ENCODE results near the gene TRHDE.
"Not testable (repeated sequence)": the region's sequence is repeated elsewhere in the genome, so short reads cannot be mapped to it uniquely, and the experiment has no call there.

Gene TRHDE

DNA sequence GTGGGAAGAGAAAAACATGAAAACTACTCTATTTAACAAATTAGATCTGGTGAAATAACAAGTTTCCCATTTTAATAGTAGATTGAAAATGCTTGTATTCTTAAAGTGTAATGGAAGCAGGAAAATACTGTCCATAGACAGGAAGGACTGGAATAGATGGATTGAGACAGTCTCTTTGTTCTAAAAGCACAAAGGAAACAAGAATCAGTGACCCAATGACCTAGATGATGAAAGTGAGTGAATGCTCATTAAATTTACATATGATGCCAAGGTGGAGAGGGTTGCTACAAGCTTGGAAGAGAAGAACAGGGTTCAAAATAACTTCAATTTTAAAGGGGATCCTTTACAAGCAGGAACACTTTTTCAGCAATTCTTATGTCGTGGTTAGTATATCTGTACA lies 233.1 kb downstream of the TRHDE start:
- H3K9ac ChIP-seq = no peak overlapping the region

DNA sequence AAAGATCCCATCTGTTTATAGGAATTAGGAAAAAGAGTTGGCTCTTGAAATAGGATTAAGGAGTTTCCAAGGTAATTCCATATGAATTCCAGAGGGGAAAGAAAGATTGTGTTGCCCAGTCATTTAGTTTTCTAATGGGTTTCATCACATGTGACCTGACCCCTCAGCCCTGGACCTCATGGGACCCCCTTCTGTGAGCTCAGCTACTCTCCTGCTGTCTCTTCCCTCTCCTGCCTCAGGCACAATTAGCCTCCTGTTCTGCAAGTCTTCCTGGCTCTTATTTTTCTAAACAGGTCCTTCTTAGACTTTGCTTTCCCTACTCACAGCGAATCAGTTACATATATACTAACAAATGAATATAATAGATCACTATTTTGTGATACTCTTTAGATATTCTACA lies 237.7 kb downstream of the TRHDE start:
- TF ChIP-seq, protein P1, sequence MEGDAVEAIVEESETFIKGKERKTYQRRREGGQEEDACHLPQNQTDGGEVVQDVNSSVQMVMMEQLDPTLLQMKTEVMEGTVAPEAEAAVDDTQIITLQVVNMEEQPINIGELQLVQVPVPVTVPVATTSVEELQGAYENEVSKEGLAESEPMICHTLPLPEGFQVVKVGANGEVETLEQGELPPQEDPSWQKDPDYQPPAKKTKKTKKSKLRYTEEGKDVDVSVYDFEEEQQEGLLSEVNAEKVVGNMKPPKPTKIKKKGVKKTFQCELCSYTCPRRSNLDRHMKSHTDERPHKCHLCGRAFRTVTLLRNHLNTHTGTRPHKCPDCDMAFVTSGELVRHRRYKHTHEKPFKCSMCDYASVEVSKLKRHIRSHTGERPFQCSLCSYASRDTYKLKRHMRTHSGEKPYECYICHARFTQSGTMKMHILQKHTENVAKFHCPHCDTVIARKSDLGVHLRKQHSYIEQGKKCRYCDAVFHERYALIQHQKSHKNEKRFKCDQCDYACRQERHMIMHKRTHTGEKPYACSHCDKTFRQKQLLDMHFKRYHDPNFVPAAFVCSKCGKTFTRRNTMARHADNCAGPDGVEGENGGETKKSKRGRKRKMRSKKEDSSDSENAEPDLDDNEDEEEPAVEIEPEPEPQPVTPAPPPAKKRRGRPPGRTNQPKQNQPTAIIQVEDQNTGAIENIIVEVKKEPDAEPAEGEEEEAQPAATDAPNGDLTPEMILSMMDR (IDR thresholded peaks at IDR 0.05) = no peak
- Histone ChIP-seq H3K36me3 (ENCODE audit: control insufficient read depth, insufficient read depth, low read length) (no peaks in the 10 kb centered on the region), H3K27me3 (ENCODE audit: control insufficient read depth, insufficient read depth, low read length) (no peaks in the 10 kb centered on the region), H3K4me3 (ENCODE audit: low read depth, low read length) (no peak overlapping the region), H3K9me3 (ENCODE audit: control insufficient read depth, low read length) (no peaks in the 10 kb centered on the region), H2AFZ (no peak overlapping the region), H3K4me2 (ENCODE audit: low read length) (no peak overlapping the region), H3K9ac (no peak overlapping the region), H3K4me1 (no peaks in the 10 kb centered on the region), H3K27ac (no peak overlapping the region), H3K79me2 (no peaks in the 10 kb centered on the region)

More for the DNA sequence above, 233.1 kb downstream of the TRHDE start:
- H3K9me3 ChIP-seq (ENCODE audit: control insufficient read depth, low read length) = no peaks in the 10 kb centered on the region
- no peak overlapping the region for H3K4me3 ChIP-seq (ENCODE audit: low read depth, low read length)
- H2AFZ ChIP-seq = no peak overlapping the region
- no peaks in the 10 kb centered on the region for H3K27me3 ChIP-seq (ENCODE audit: control insufficient read depth, insufficient read depth, low read length)
- H3K4me2 ChIP-seq (ENCODE audit: low read length) = no peak overlapping the region
- no peaks in the 10 kb centered on the region for H3K79me2 ChIP-seq
- H3K36me3 ChIP-seq (ENCODE audit: control insufficient read depth, insufficient read depth, low read length) = no peaks in the 10 kb centered on the region
- no peaks in the 10 kb centered on the region for H3K4me1 ChIP-seq
- TF ChIP-seq, protein P1 (IDR thresholded peaks at IDR 0.05) = no peak
- H3K27ac ChIP-seq = no peak overlapping the region

DNA sequence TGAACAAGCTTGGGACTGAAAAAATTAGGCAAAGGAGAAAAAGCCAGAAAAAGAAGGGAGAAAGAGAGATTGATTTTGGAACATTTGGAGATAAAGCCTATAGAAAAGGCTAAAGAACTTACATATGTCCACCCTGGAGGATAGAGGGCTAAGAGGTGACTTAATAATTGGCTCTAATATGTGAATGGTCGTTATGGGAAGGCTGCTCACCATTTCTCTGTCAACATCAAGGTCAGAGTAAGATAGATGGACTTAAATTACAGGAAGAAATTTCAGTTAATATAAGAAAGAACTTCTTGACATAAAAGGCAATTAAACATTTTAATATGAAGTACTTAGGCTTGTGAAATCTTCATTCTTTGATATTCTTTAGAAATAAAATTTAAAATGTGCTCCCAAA lies 238.6 kb downstream of the TRHDE start:
- H3K4me1 ChIP-seq = no peaks in the 10 kb centered on the region
- no peaks in the 10 kb centered on the region for H3K36me3 ChIP-seq (ENCODE audit: control insufficient read depth, insufficient read depth, low read length)
- TF ChIP-seq, protein P1 (IDR thresholded peaks at IDR 0.05) = no peak
- H2AFZ ChIP-seq = no peak overlapping the region
- H3K27ac ChIP-seq = no peak overlapping the region
- no peak overlapping the region for H3K4me3 ChIP-seq (ENCODE audit: low read depth, low read length)
- no peak overlapping the region for H3K9ac ChIP-seq
- no peak overlapping the region for H3K4me2 ChIP-seq (ENCODE audit: low read length)
- H3K79me2 ChIP-seq = no peaks in the 10 kb centered on the region
- no peaks in the 10 kb centered on the region for H3K27me3 ChIP-seq (ENCODE audit: control insufficient read depth, insufficient read depth, low read length)
- no peaks in the 10 kb centered on the region for H3K9me3 ChIP-seq (ENCODE audit: control insufficient read depth, low read length)

DNA sequence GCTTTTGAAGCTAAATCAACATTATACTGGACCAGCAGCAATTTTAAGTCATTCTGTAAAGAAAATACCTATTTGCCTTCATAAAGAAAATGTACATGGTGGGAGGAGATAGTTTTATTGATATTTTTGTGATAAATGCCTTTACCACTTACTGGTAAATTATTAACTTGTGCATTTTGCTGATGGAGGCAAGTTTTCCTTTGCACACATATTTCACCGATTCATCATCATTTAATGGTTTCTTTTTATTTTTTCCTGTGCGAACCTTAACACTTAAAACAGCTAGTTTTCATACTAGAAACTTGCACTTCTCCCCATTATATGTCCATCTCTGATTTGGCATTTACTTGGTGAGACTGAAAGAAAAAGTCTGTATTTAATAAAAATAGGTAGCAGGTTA lies 239.3 kb downstream of the TRHDE start:
- Histone ChIP-seq H3K27ac (no peak overlapping the region), H3K4me3 (ENCODE audit: low read depth, low read length) (no peak overlapping the region), H3K27me3 (ENCODE audit: control insufficient read depth, insufficient read depth, low read length) (no peaks in the 10 kb centered on the region), H3K9me3 (ENCODE audit: control insufficient read depth, low read length) (no peaks in the 10 kb centered on the region), H3K4me1 (no peaks in the 10 kb centered on the region), H3K9ac (no peak overlapping the region), H3K79me2 (no peaks in the 10 kb centered on the region), H3K36me3 (ENCODE audit: control insufficient read depth, insufficient read depth, low read length) (no peaks in the 10 kb centered on the region), H2AFZ (no peak overlapping the region), H3K4me2 (ENCODE audit: low read length) (no peak overlapping the region)
- TF ChIP-seq, protein P1 (IDR thresholded peaks at IDR 0.05) = no peak

DNA sequence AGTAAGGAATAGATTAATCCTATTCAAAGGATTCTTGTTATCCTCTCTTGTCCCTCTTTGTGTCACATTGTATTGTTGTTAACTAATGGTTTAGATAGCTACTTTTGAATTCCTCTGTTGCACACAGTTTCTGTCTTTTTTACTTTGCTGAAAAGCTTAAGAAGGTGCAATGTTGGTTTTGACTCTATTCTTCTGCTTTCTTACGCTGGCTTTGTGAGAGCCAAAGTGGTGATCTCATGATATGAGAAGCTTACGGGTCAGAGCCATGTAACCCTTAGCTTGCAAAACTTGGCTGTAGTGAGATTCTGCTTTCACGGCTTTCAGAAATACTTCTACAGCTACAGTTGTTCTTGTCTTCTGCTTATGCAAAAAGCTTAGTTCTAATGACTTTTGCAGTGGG lies 239.7 kb downstream of the TRHDE start:
- no peaks in the 10 kb centered on the region for H3K9me3 ChIP-seq (ENCODE audit: control insufficient read depth, low read length)
- TF ChIP-seq, protein P1 (IDR thresholded peaks at IDR 0.05) = no peak

DNA sequence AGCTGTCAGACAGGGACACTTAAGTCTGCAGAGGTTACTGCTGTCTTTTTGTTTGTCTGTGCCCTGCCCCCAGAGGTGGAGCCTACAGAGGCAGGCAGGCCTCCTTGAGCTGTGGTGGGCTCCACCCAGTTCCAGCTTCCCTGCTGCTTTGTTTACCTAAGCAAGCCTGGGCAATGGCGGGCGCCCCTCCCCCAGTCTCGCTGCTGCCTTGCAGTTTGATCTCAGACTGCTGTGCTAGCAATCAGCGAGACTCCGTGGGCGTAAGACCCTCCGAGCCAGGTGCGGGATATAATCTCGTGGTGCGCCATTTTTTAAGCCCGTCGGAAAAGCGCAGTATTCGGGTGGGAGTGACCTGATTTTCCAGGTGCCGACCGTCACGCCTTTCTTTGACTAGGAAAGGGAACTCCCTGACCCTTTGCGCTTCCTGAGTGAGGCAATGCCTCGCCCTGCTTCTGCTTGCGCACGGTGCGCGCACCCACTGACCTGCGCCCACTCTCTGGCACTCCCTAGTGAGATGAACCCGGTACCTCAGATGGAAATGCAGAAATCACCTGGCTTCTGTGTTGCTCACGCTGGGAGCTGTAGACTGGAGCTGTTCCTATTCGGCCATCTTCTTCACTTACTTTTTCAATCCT lies 248.0 kb downstream of the TRHDE start:
- H3K4me1 ChIP-seq; H3K36me3 ChIP-seq (ENCODE audit: control insufficient read depth, insufficient read depth, low read length); H3K27ac ChIP-seq; H3K9me3 ChIP-seq (ENCODE audit: control insufficient read depth, low read length); H3K27me3 ChIP-seq (ENCODE audit: control insufficient read depth, insufficient read depth, low read length); H3K79me2 ChIP-seq; H3K9ac ChIP-seq; H3K4me3 ChIP-seq (ENCODE audit: low read depth, low read length); H3K4me2 ChIP-seq (ENCODE audit: low read length); H2AFZ ChIP-seq: not testable (repeated sequence)

More for the DNA sequence above, 239.7 kb downstream of the TRHDE start:
- Histone ChIP-seq H3K9ac (no peak overlapping the region), H3K27ac (no peak overlapping the region), H3K27me3 (ENCODE audit: control insufficient read depth, insufficient read depth, low read length) (no peaks in the 10 kb centered on the region), H3K4me2 (ENCODE audit: low read length) (no peak overlapping the region), H2AFZ (no peak overlapping the region), H3K36me3 (ENCODE audit: control insufficient read depth, insufficient read depth, low read length) (no peaks in the 10 kb centered on the region), H3K4me1 (no peaks in the 10 kb centered on the region), H3K4me3 (ENCODE audit: low read depth, low read length) (no peak overlapping the region), H3K79me2 (no peaks in the 10 kb centered on the region)
